GM12878 (cell line): ENCODE measurements around the gene ITGB2. TPM values are rescaled to one million over a fixed set of nuclear protein-coding genes. Genes with fewer than 3 reads are reported as not detected.

Experiments
- ATAC-seq: fragments of 200-7000 bp; cut with Tn5 transposase; 3 replicates; pipeline ENCODE4 v1.9.1; 2020; ENCODE audit warnings: mild to moderate bottlenecking, moderate library complexity
- BruUV-seq: library from RNA; stranded (reverse); fragments of 400-500 nt; replicated peaks from 2 replicates; lab custom pipeline; 2021; lab: Mats Ljungman, UMichigan
- CTCF ChIA-PET: fragments of 300-600 bp; sonication (Branson Sonifier 250); formaldehyde crosslinking; extraction: SDS; loops from one replicate; lab custom pipeline; 2021; ENCODE audit warnings: inconsistent platforms; lab: Yijun Ruan, JAX
- POLR2A ChIA-PET: fragments of 350-600 bp; formaldehyde crosslinking; extraction: SDS; loops from one replicate; lab custom pipeline; 2021; ENCODE audit warnings: inconsistent platforms; lab: Charles Lee
- RAD21 ChIA-PET: fragments of 300-600 bp; sonication (Branson Sonifier 250); formaldehyde crosslinking; loops from one replicate; lab custom pipeline; 2023; ENCODE audit warnings: antibody characterized with exemption; ENCODE audit not compliant: unreplicated experiment; lab: Charles Lee
- SMC1A ChIA-PET: fragments of 300-600 bp; sonication (Branson Sonifier 250); formaldehyde crosslinking; loops from one replicate; lab custom pipeline; 2023; ENCODE audit not compliant: unreplicated experiment, uncharacterized antibody; lab: Charles Lee
- DNase-seq: peaks from one replicate; pipeline ENCODE4 v3.0.0-alpha.2; 2011; ENCODE audit warnings: low read depth, low spot score
- FAIRE-seq: peaks from 3 replicates; lab custom pipeline; 2011; peaks lifted over from hg19 to GRCh38; lab: Jason Lieb, UNC
- H2AFZ ChIP-seq: 2 replicates; pipeline ENCODE4 v1.6.0; 2011; ENCODE audit warnings: low read depth, low read length, control low read depth; ENCODE audit not compliant: control insufficient read depth
- H3K27ac ChIP-seq: 2 replicates; pipeline ENCODE4 v1.5.1; 2011; ENCODE audit warnings: control low read depth; ENCODE audit not compliant: control insufficient read depth, insufficient read depth
- H3K27me3 ChIP-seq, 2 experiments: replicated peaks in 1 of 2; 2 replicates each; pipeline versions ENCODE4 v1.6.0 to v1.6.1; 2011; ENCODE audit warnings: low read length in 1 of 2; ENCODE audit not compliant: control insufficient read depth in 2 of 2, insufficient read depth in 2 of 2
- H3K36me3 ChIP-seq, 2 experiments: 2 replicates each; pipeline ENCODE4 v1.5.1; 2011; ENCODE audit warnings: low read length in 1 of 2; ENCODE audit not compliant: control insufficient read depth in 2 of 2, insufficient read depth in 2 of 2
- H3K4me1 ChIP-seq: 2 replicates; pipeline ENCODE4 v1.6.1; 2011; ENCODE audit warnings: mild to moderate bottlenecking, low read length, moderate library complexity, mixed read lengths; ENCODE audit not compliant: control insufficient read depth, insufficient read depth
- H3K4me2 ChIP-seq: 2 replicates; pipeline ENCODE4 v1.6.0; 2011; ENCODE audit warnings: control low read depth; ENCODE audit not compliant: control insufficient read depth, insufficient read depth
- H3K4me3 ChIP-seq: fragments of 200-600 bp; sonication (generic); 2 replicates; pipeline ENCODE4 v1.5.1; 2016
- H3K79me2 ChIP-seq: 2 replicates; pipeline ENCODE4 v1.6.0; 2011; ENCODE audit warnings: low read length; ENCODE audit not compliant: control insufficient read depth, insufficient read depth
- H3K9ac ChIP-seq: 2 replicates; pipeline ENCODE4 v1.8.0; 2011; ENCODE audit warnings: low read length, control low read depth, mixed read lengths; ENCODE audit not compliant: control insufficient read depth, insufficient read depth
- H3K9me3 ChIP-seq: replicated peaks from 3 replicates; pipeline ENCODE4 v1.5.1; 2011; ENCODE audit warnings: mild to moderate bottlenecking, low read length; ENCODE audit not compliant: control insufficient read depth, insufficient read depth
- H4K20me1 ChIP-seq: 2 replicates; pipeline ENCODE4 v1.6.0; 2011; ENCODE audit not compliant: control insufficient read depth, insufficient read depth
- EP300 ChIP-seq, 2 experiments: fragments of 150-350 bp in 1 of 2; IDR thresholded peaks; 2 replicates each; pipeline ENCODE4 v1.6.1; 2011 to 2012; ENCODE audit warnings: low read depth in 2 of 2, low read length in 2 of 2, borderline replicate concordance in 1 of 2, improper control_type of control experiment in 1 of 2, inconsistent platforms in 1 of 2; ENCODE audit not compliant: control insufficient read depth in 1 of 2
- MLLT1 ChIP-seq: fragments of 450-650 bp; IDR thresholded peaks from 2 replicates; pipeline ENCODE4 v1.6.1; 2016; ENCODE audit warnings: mild to moderate bottlenecking
- NKRF ChIP-seq: fragments of 450-650 bp; conservative IDR thresholded peaks from 2 replicates; pipeline ENCODE4 v1.6.1; 2017; ENCODE audit warnings: mild to moderate bottlenecking, moderate library complexity
- NRF1 ChIP-seq: conservative IDR thresholded peaks from 2 replicates; pipeline ENCODE4 v1.6.1; 2011; ENCODE audit warnings: mild to moderate bottlenecking, low read depth, low read length, improper control_type of control experiment
- RAD51 ChIP-seq: fragments of 450-650 bp; IDR thresholded peaks from 2 replicates; pipeline ENCODE4 v1.6.1; 2016; ENCODE audit warnings: moderate library complexity, mild to moderate bottlenecking, inconsistent platforms
- RB1 ChIP-seq: fragments of 450-650 bp; formaldehyde crosslinking; IDR thresholded peaks from 2 replicates; pipeline ENCODE4 v1.6.1; 2017; ENCODE audit warnings: mild to moderate bottlenecking, borderline replicate concordance
- SMARCA5 ChIP-seq: fragments of 450-650 bp; IDR thresholded peaks from 2 replicates; pipeline ENCODE4 v1.6.1; 2017; ENCODE audit warnings: mild to moderate bottlenecking
- ZBTB11 ChIP-seq: fragments of 450-650 bp; formaldehyde crosslinking; IDR thresholded peaks from 2 replicates; pipeline ENCODE4 v1.5.0; 2022; ENCODE audit warnings: mild to moderate bottlenecking, missing genetic modification characterization
- ZNF24 ChIP-seq: fragments of 450-650 bp; IDR thresholded peaks from 2 replicates; pipeline ENCODE4 v1.6.1; 2017; ENCODE audit warnings: antibody characterized with exemption, mild to moderate bottlenecking
- WGBS: methylation state at CpG from one replicate; pipeline ENCODE4 v1.1.6; 2016; ENCODE audit warnings: low lambda C conversion rate; ENCODE audit not compliant: insufficient replicate concordance, insufficient coverage; ENCODE audit errors: missing lambda C conversion rate; 5-methylcytosine and 5-hydroxymethylcytosine counted together
- in situ Hi-C: fragments of 300-500 bp; cut with MboI; formaldehyde crosslinking; loops from 9 replicates; pipeline ENCODE4 v1.14.3; 2018; ENCODE audit warnings: mixed read lengths
- intact Hi-C: fragments of 100-400 bp; cut with micrococcal nuclease; formaldehyde crosslinking; loops from one replicate; pipeline ENCODE4 v1.14.2; 2022; ENCODE audit not compliant: unreplicated experiment
- polyA plus RNA-seq, 11 experiments: library from polyadenylated mRNA; depleted of rRNA in 4 of 11; unstranded in 6 of 11; stranded (reverse) in 5 of 11; fragments of >200 nt; fragmentation: Nextera tagmentation in 4 of 11; fragmentation: Illumina TruSeq in 1 of 11; extraction: Ambion mirVana in 4 of 11; extraction: Trizol in 1 of 11; gene quantifications; 1 replicate in 1 of 11; 2 replicates in 10 of 11; pipeline versions ENCODE4 v1.2.1 to v1.2.3, GENCODE V29; 2011 to 2016; ENCODE audit warnings: inconsistent platforms in 2 of 11, missing spikeins in 2 of 11, low read depth in 1 of 11
- total RNA-seq, 4 experiments: library from RNA; depleted of rRNA in 3 of 4; stranded (reverse); fragments of >200 nt in 3 of 4; fragmentation: Illumina TruSeq in 1 of 4; extraction: Trizol in 1 of 4; gene quantifications; 2 replicates each; pipeline versions ENCODE4 v1.2.1 to v1.2.3, GENCODE V29; 2013 to 2021
- TF ChIP-seq, protein P1 (sequence below): fragments of 450-650 bp; IDR thresholded peaks from 2 replicates; pipeline ENCODE4 v1.6.1; 2017; ENCODE audit warnings: antibody characterized with exemption, mild to moderate bottlenecking, moderate library complexity

The ITGB2 gene
- total and polyA plus RNA-seq, 10 of the 15 experiments (the other 5 are each of a cell fraction or from before 2014, with no cell fraction given), result 8.0 to 172 (median 58.9) TPM

- BruUV-seq, result no TSS peak
- H4K20me1 ChIP-seq, result peaks cover 3% of the 10 kb centered on the region; the same call in 1 of the 2 replicates
- intact Hi-C loops, result no loop called here
- TF ChIP-seq MLLT1 (0 out of 2 replicates have a peak, but pooled peaks have one; percentile 19), RAD51 (no peak), ZBTB11 (CRISPR knock-in tag) (no peak), SMARCA5 (no peak), ZNF24 (no peak), NKRF (0 out of 2 replicates have a peak, but pooled peaks have one; percentile 29), RB1 (0 out of 2 replicates have a peak, but pooled peaks have one; percentile 18), EP300 (IDR thresholded peaks at IDR 0.05; ENCODE audit: borderline replicate concordance in 1 of 2, control insufficient read depth in 1 of 2, low read depth in 2 of 2, low read length in 2 of 2) (no peak), NRF1 (no peak)
- TF ChIP-seq, protein P1, sequence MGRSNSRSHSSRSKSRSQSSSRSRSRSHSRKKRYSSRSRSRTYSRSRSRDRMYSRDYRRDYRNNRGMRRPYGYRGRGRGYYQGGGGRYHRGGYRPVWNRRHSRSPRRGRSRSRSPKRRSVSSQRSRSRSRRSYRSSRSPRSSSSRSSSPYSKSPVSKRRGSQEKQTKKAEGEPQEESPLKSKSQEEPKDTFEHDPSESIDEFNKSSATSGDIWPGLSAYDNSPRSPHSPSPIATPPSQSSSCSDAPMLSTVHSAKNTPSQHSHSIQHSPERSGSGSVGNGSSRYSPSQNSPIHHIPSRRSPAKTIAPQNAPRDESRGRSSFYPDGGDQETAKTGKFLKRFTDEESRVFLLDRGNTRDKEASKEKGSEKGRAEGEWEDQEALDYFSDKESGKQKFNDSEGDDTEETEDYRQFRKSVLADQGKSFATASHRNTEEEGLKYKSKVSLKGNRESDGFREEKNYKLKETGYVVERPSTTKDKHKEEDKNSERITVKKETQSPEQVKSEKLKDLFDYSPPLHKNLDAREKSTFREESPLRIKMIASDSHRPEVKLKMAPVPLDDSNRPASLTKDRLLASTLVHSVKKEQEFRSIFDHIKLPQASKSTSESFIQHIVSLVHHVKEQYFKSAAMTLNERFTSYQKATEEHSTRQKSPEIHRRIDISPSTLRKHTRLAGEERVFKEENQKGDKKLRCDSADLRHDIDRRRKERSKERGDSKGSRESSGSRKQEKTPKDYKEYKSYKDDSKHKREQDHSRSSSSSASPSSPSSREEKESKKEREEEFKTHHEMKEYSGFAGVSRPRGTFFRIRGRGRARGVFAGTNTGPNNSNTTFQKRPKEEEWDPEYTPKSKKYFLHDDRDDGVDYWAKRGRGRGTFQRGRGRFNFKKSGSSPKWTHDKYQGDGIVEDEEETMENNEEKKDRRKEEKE, result no peak
- TF ChIP-seq, all 136 proteins: peak for 3
- Histone ChIP-seq H3K36me3 (peaks cover 3 to 12% of the 10 kb centered on the region in 2 experiments; a peak in 2 of 4 replicates), H3K9me3 (no peaks in the 10 kb centered on the region), H3K79me2 (peaks cover 35% of the 10 kb centered on the region), H3K27ac (peak overlapping the region; percentile 50), H3K4me3 (peak overlapping the region; percentile 92), H3K9ac (peak overlapping the region; percentile 70), H3K4me2 (peak overlapping the region; percentile 64; the same call in 1 of the 2 replicates), H3K4me1 (peaks cover 18% of the 10 kb centered on the region), H2AFZ (peak overlapping the region; percentile 40), H3K27me3 (no peaks in the 10 kb centered on the region)
- DNase-seq, result no peak
- 1% methylated on average over 51 of the region's 53 CpGs for WGBS
- in situ Hi-C loops, result no loop called here
- ChIA-PET RAD21 (interaction anchor here (0.9 to 3.6 kb wide), 5 partner anchors 9 to 139 kb away, joined by 3 to 14 read pairs (median 3); partner anchors contain the start of gene UBE2G2), CTCF (interaction anchor here (1.4 to 11.8 kb wide), 4 partner anchors 9 to 198 kb away, joined by 3 to 219 read pairs (median 9); partner anchors contain the start of gene UBE2G2), SMC1A (interaction anchor here (0.8 to 12.3 kb wide), 2 partner anchors 24 to 186 kb away, joined by 3 to 153 read pairs; no protein-coding TSS in a partner anchor), POLR2A (interaction anchor here (0.7 to 1.7 kb wide), 3 partner anchors 11 to 350 kb away, joined by 3 to 7 read pairs (median 3); no protein-coding TSS in a partner anchor)
- peak; percentile 60 for ATAC-seq
- no peak for FAIRE-seq
Measured at GRCh38 chr21:44940116-44940631, 19.5 kb upstream of the ITGB2 start.
